CD14-positive monocyte (primary cell): ENCODE results near the gene CIBAR2. TPM values are rescaled to one million over a fixed set of nuclear protein-coding genes. Genes with fewer than 3 reads are reported as not detected.

Source experiments
- DNase-seq, 3 donors: peaks; one replicate each; pipeline ENCODE4 v3.0.0-alpha.2; 2011 to 2022
- H2AFZ ChIP-seq: 2 replicates; pipeline ENCODE4 v1.6.0; 2012; ENCODE audit warnings: mild to moderate bottlenecking, low read depth, low read length, inconsistent platforms; ENCODE audit not compliant: insufficient read depth, poor library complexity, severe bottlenecking
- H3K27ac ChIP-seq, 2 donors: 1 replicate in 1 of 2; 2 replicates in 1 of 2; pipeline ENCODE4 v1.5.1; 2012 to 2013; ENCODE audit warnings: low read length in 2 of 2, control low read depth in 1 of 2, inconsistent platforms in 1 of 2, low read depth in 1 of 2, mild to moderate bottlenecking in 1 of 2
- H3K27me3 ChIP-seq, 2 donors: one replicate each; pipeline versions ENCODE4 v1.6.0 to v1.6.1; 2011 to 2013; ENCODE audit warnings: low read length in 2 of 2; ENCODE audit not compliant: control insufficient read depth in 2 of 2, insufficient read depth in 2 of 2
- H3K36me3 ChIP-seq, 2 donors: replicated peaks in 1 of 2; 1 replicate in 1 of 2; 2 replicates in 1 of 2; pipeline versions ENCODE4 v1.5.1 to v1.6.1; 2012 to 2013; ENCODE audit warnings: low read length in 2 of 2, control low read depth in 1 of 2, inconsistent platforms in 1 of 2, mild to moderate bottlenecking in 1 of 2; ENCODE audit not compliant: insufficient read depth in 2 of 2, control insufficient read depth in 1 of 2
- H3K4me1 ChIP-seq, 2 donors: 1 replicate in 1 of 2; 2 replicates in 1 of 2; pipeline versions ENCODE4 v1.5.1 to v1.6.1; 2012 to 2013; ENCODE audit warnings: low read length in 2 of 2, control low read depth in 1 of 2, inconsistent platforms in 1 of 2, mild to moderate bottlenecking in 1 of 2, moderate library complexity in 1 of 2; ENCODE audit not compliant: insufficient read depth in 2 of 2, control insufficient read depth in 1 of 2
- H3K4me2 ChIP-seq: replicated peaks from 2 replicates; pipeline ENCODE3; 2012; ENCODE audit warnings: low read length, moderate library complexity, mild to moderate bottlenecking; ENCODE audit not compliant: poor library complexity, severe bottlenecking; ENCODE audit errors: extremely low read depth
- H3K4me3 ChIP-seq, 3 experiments: fragments of 200-600 bp in 1 of 3; sonication (generic) in 1 of 3; replicated peaks in 1 of 3; 1 replicate in 2 of 3; 2 replicates in 1 of 3; pipeline ENCODE4 v1.5.1; 2011 to 2013; ENCODE audit warnings: low read length in 3 of 3, mild to moderate bottlenecking in 3 of 3, control low read depth in 2 of 3, low read depth in 2 of 3, inconsistent platforms in 1 of 3, moderate library complexity in 1 of 3
- H3K79me2 ChIP-seq: 2 replicates; pipeline ENCODE4 v1.6.0; 2012; ENCODE audit warnings: mild to moderate bottlenecking, control low read depth, inconsistent platforms, low read length, moderate library complexity; ENCODE audit not compliant: insufficient read depth
- H3K9ac ChIP-seq: 2 replicates; pipeline ENCODE4 v1.6.0; 2017; ENCODE audit warnings: low read length, mild to moderate bottlenecking; ENCODE audit not compliant: insufficient read depth, poor library complexity, severe bottlenecking
- H3K9me3 ChIP-seq, 2 donors: replicated peaks in 1 of 2; 1 replicate in 1 of 2; 2 replicates in 1 of 2; pipeline versions ENCODE4 v1.5.1 to v1.6.1; 2012 to 2013; ENCODE audit warnings: low read length in 2 of 2, control low read depth in 1 of 2; ENCODE audit not compliant: control insufficient read depth in 1 of 2, insufficient read depth in 1 of 2
- H4K20me1 ChIP-seq: 2 replicates; pipeline ENCODE4 v1.6.0; 2012; ENCODE audit warnings: mild to moderate bottlenecking, low read length, control low read depth, moderate library complexity; ENCODE audit not compliant: insufficient read depth
- H3K27ac Mint-ChIP-seq, 7 donors: one replicate each; pipeline ENCODE4 v1.8.0; 2020; ENCODE audit warnings: mild to moderate bottlenecking in 7 of 7, mixed read lengths in 7 of 7, moderate library complexity in 6 of 7, inconsistent platforms in 2 of 7
- H3K27me3 Mint-ChIP-seq, 3 donors: one replicate each; pipeline ENCODE4 v1.8.0; 2021 to 2022; ENCODE audit warnings: low read depth in 3 of 3, mild to moderate bottlenecking in 3 of 3, mixed read lengths in 3 of 3, moderate library complexity in 3 of 3, inconsistent platforms in 1 of 3
- H3K36me3 Mint-ChIP-seq, 2 donors: one replicate each; pipeline ENCODE4 v1.8.0; 2020; ENCODE audit warnings: mixed read lengths in 2 of 2, inconsistent platforms in 1 of 2, mild to moderate bottlenecking in 1 of 2
- H3K4me1 Mint-ChIP-seq: one replicate; pipeline ENCODE4 v1.8.0; 2020; ENCODE audit warnings: mild to moderate bottlenecking, mixed read lengths
- H3K4me3 Mint-ChIP-seq, 2 donors: one replicate each; pipeline ENCODE4 v1.8.0; 2020; ENCODE audit warnings: mild to moderate bottlenecking in 2 of 2, mixed read lengths in 2 of 2, moderate library complexity in 1 of 2
- H3K9me3 Mint-ChIP-seq, 7 donors: one replicate each; pipeline ENCODE4 v1.8.0; 2020 to 2022; ENCODE audit warnings: mixed read lengths in 7 of 7, mild to moderate bottlenecking in 6 of 7, moderate library complexity in 6 of 7, inconsistent platforms in 2 of 7
- WGBS: methylation state at CpG from one replicate; pipeline ENCODE4 v1.1.5; 2013; ENCODE audit warnings: missing lambda C conversion rate; ENCODE audit not compliant: insufficient coverage; 5-methylcytosine and 5-hydroxymethylcytosine counted together
- intact Hi-C, 2 donors: fragments of 100-400 bp; cut with micrococcal nuclease; formaldehyde crosslinking; loops; one replicate each; pipeline versions ENCODE4 v1.15.0 to v1.15.1; 2023
- polyA plus RNA-seq, 3 donors: library from polyadenylated mRNA; depleted of rRNA in 1 of 3; unstranded in 2 of 3; stranded (reverse) in 1 of 3; fragments of 300-500 nt in 2 of 3; fragments of >200 nt in 1 of 3; fragmentation: Illumina TruSeq in 2 of 3; gene quantifications; 1 replicate in 2 of 3; 2 replicates in 1 of 3; pipeline ENCODE4 v1.2.3, GENCODE V29; 2012 to 2021
- TF ChIP-seq, protein P1 (sequence below): fragments of 200-600 bp; IDR thresholded peaks from one replicate; pipeline ENCODE4 v1.8.0; 2022; ENCODE audit warnings: antibody characterized with exemption, mild to moderate bottlenecking

CIBAR2 gene
- polyA plus RNA-seq, 3 donors = not detected

DNA sequence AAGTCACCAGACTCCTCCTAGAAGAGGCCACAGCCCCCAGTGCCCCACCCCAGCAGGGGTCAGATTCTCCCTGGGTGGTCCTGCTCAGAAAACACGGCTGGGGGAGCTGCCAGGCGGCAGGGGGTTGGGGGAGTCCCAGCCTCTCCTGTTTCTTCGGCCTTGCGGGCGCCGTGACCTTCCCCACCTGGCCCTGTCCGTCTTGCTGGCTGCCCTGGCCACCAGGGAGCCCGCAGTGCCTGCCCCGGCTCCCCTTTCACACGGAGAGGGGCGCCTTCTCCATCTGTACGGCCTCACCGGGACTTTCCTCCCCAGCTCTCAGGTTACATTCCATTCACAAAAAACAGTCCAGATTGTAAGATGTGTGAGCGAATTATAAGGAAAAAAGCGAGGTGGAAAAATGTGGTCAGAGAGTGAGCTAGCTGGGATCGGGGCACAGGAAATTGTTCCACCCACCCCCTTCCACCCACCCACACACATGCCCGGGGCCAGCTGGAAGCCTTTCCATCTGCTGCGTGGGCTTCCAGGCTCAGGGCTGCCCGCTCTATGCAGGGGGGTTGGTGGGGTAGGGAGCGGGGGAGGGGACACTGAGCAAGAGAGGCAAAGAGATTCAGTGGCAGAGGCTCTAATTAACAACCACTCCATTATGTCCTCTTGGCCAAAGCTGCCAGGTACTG, 14.6 kb upstream of the CIBAR2 start:
- H3K79me2 ChIP-seq = no peaks in the 10 kb centered on the region
- Mint-ChIP-seq H3K4me3 (no peak overlapping the region), H3K36me3 (no peaks in the 10 kb centered on the region), H3K27me3 (peaks cover 12 to 24% (median 17%) of the 10 kb centered on the region in 3 donors), H3K9me3 (no peaks in the 10 kb centered on the region), H3K27ac (peak overlapping the region in 1 of 7 donors; percentile 50), H3K4me1 (no peaks in the 10 kb centered on the region)
- H3K9ac ChIP-seq = no peak overlapping the region
- H3K4me3 ChIP-seq = no peak overlapping the region
- TF ChIP-seq, protein P1, sequence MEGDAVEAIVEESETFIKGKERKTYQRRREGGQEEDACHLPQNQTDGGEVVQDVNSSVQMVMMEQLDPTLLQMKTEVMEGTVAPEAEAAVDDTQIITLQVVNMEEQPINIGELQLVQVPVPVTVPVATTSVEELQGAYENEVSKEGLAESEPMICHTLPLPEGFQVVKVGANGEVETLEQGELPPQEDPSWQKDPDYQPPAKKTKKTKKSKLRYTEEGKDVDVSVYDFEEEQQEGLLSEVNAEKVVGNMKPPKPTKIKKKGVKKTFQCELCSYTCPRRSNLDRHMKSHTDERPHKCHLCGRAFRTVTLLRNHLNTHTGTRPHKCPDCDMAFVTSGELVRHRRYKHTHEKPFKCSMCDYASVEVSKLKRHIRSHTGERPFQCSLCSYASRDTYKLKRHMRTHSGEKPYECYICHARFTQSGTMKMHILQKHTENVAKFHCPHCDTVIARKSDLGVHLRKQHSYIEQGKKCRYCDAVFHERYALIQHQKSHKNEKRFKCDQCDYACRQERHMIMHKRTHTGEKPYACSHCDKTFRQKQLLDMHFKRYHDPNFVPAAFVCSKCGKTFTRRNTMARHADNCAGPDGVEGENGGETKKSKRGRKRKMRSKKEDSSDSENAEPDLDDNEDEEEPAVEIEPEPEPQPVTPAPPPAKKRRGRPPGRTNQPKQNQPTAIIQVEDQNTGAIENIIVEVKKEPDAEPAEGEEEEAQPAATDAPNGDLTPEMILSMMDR = no peak
- peaks cover 0 to 3% of the 10 kb centered on the region in 2 donors for H3K9me3 ChIP-seq
- intact Hi-C loops = no loop called here
- H3K4me1 ChIP-seq = no peaks in the 10 kb centered on the region
- no peak overlapping the region for H3K27ac ChIP-seq
- no peak overlapping the region for H2AFZ ChIP-seq
- WGBS = 83% methylated on average over 7 of the region's 20 CpGs
- no peaks in the 10 kb centered on the region for H3K36me3 ChIP-seq
- no peaks in the 10 kb centered on the region for H4K20me1 ChIP-seq
- DNase-seq = no peak
- H3K27me3 ChIP-seq = peaks cover 0 to 9% of the 10 kb centered on the region in 2 donors
- no peak overlapping the region for H3K4me2 ChIP-seq

DNA sequence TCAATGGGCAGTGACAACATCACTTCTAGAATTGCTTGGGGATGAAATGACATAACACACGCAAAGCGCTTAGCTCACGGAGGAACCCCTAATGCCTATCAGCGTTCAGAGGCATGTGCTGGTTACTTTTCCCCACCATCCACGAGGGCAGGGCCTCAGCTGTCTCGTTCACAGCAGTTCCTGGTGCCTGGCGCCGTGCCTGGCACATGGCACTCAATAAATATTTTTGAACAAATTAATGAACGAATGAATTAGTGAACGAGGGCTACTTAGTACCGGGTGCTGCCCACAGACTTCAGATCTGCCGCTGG, 14.1 kb upstream of the CIBAR2 start:
- Mint-ChIP-seq H3K36me3 (no peaks in the 10 kb centered on the region), H3K9me3 (no peaks in the 10 kb centered on the region), H3K4me1 (no peaks in the 10 kb centered on the region), H3K27me3 (peaks cover 12 to 24% (median 17%) of the 10 kb centered on the region in 3 donors), H3K4me3 (no peak overlapping the region), H3K27ac (no peak overlapping the region)
- no peak overlapping the region for H3K9ac ChIP-seq
- H3K27ac ChIP-seq = no peak overlapping the region
- no peaks in the 10 kb centered on the region for H3K36me3 ChIP-seq
- 74% methylated on average over 7 of the region's 12 CpGs for WGBS
- H3K9me3 ChIP-seq = peaks cover 0 to 3% of the 10 kb centered on the region in 2 donors
- no peaks in the 10 kb centered on the region for H4K20me1 ChIP-seq
- H3K27me3 ChIP-seq = peaks cover 0 to 9% of the 10 kb centered on the region in 2 donors
- intact Hi-C loops = no loop called here
- no peak overlapping the region for H3K4me2 ChIP-seq
- no peak overlapping the region for H3K4me3 ChIP-seq
- DNase-seq = no peak
- TF ChIP-seq, protein P1 = no peak
- no peaks in the 10 kb centered on the region for H3K4me1 ChIP-seq
- no peak overlapping the region for H2AFZ ChIP-seq
- H3K79me2 ChIP-seq = no peaks in the 10 kb centered on the region
